HG03196 (cell line): ENCODE measurements around the gene GFRA1.

Experiments used
- ATAC-seq: cut with Tn5 transposase; IDR thresholded peaks from one replicate; pipeline ENCODE4 v1.9.1; 2021; ENCODE audit not compliant: unreplicated experiment

The GFRA1 gene

GRCh38 chr10:116272440-116273283 lies at the start of gene GFRA1:
TSS of gene GFRA1 (minus strand) at chr10:116273206. CDS start at chr10:116272029, 1,177 bp downstream.
- no peak for ATAC-seq

- no peak for ATAC-seq
These were observed 43.5 kb upstream of the GFRA1 start for GRCh38 chr10:116316503-116316902.

- no peak for ATAC-seq
These were observed 39.5 kb upstream of the GFRA1 start for GRCh38 chr10:116312548-116312947.

GRCh38 chr10:116311706-116312490 lies 38.9 kb upstream of the GFRA1 start:
- ATAC-seq = no peak

GRCh38 chr10:116311016-116311415 lies 38.0 kb upstream of the GFRA1 start:
- no peak for ATAC-seq

GRCh38 chr10:116307455-116307854 lies 34.4 kb upstream of the GFRA1 start:
- ATAC-seq = no peak

- no peak for ATAC-seq
These were observed 33.8 kb upstream of the GFRA1 start for GRCh38 chr10:116306847-116307246.

GRCh38 chr10:116304923-116305322 lies 31.9 kb upstream of the GFRA1 start:
- no peak for ATAC-seq

- ATAC-seq = no peak
These were observed 27.5 kb upstream of the GFRA1 start for GRCh38 chr10:116300542-116300941.

- no peak for ATAC-seq
These were observed 25.6 kb upstream of the GFRA1 start for GRCh38 chr10:116298586-116298985.

GRCh38 chr10:116296291-116296721 lies 23.3 kb upstream of the GFRA1 start:
- ATAC-seq = no peak

- no peak for ATAC-seq
These were observed 19.5 kb upstream of the GFRA1 start for GRCh38 chr10:116292493-116292892.

GRCh38 chr10:116289652-116290051 lies 16.6 kb upstream of the GFRA1 start:
- no peak for ATAC-seq

- ATAC-seq = no peak
These were observed 15.0 kb upstream of the GFRA1 start for GRCh38 chr10:116287906-116288501.

- no peak for ATAC-seq
These were observed 13.7 kb upstream of the GFRA1 start for GRCh38 chr10:116286626-116287200.

GRCh38 chr10:116281775-116282174 lies 8.8 kb upstream of the GFRA1 start:
- ATAC-seq = no peak

- no peak for ATAC-seq
These were observed 5.8 kb upstream of the GFRA1 start for GRCh38 chr10:116278846-116279245.

- no peak for ATAC-seq
These were observed 4.0 kb upstream of the GFRA1 start for GRCh38 chr10:116276981-116277380.

- no peak for ATAC-seq
These were observed 1.3 kb upstream of the GFRA1 start for GRCh38 chr10:116274064-116274904.
